ENCODE results near the gene DARS1.

DNA sequence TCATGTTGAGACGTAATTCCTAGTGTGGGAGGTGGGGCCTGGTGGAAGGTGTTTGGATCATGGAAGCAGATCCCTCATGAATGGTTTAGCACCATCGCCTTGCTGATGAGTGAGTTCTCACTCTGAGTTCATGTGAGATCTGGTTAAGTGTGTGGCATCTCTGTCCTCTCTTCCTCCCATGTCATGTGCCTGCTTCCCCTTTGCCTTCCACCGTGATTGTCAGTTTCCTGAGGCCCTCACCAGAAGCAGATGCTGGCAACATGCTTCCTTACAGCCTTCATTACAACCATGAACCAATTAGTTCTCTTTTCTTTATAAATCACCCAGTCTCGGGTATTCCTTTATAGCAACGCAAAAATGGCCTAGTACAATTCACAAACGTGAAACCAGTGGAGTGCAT is 94.6 kb downstream of the DARS1 start:
- TF ChIP-seq, protein P1, sequence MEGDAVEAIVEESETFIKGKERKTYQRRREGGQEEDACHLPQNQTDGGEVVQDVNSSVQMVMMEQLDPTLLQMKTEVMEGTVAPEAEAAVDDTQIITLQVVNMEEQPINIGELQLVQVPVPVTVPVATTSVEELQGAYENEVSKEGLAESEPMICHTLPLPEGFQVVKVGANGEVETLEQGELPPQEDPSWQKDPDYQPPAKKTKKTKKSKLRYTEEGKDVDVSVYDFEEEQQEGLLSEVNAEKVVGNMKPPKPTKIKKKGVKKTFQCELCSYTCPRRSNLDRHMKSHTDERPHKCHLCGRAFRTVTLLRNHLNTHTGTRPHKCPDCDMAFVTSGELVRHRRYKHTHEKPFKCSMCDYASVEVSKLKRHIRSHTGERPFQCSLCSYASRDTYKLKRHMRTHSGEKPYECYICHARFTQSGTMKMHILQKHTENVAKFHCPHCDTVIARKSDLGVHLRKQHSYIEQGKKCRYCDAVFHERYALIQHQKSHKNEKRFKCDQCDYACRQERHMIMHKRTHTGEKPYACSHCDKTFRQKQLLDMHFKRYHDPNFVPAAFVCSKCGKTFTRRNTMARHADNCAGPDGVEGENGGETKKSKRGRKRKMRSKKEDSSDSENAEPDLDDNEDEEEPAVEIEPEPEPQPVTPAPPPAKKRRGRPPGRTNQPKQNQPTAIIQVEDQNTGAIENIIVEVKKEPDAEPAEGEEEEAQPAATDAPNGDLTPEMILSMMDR (IDR thresholded peaks at IDR 0.05; ENCODE audit: low read length) = no peak
- TF ChIP-seq EZH2 (IDR thresholded peaks at IDR 0.05; ENCODE audit: borderline replicate concordance, low read length) = no peak
